OCI-LY7 (cell line): ENCODE measurements around the gene LAMTOR3. TPM values are rescaled to one million over a fixed set of nuclear protein-coding genes. Genes with fewer than 3 reads are reported as not detected.

Experiments used
- BruUV-seq: library from RNA; stranded (reverse); fragments of 400-500 nt; replicated peaks from 2 replicates; lab custom pipeline; 2021; lab: Mats Ljungman, UMichigan
- CTCF ChIA-PET: fragments of 300-600 bp; sonication (Branson Sonifier 250); formaldehyde crosslinking; loops from one replicate; lab custom pipeline; 2022; ENCODE audit warnings: antibody characterized with exemption; ENCODE audit not compliant: unreplicated experiment; lab: Charles Lee
- POLR2A ChIA-PET: fragments of 300-600 bp; sonication (Branson Sonifier 250); formaldehyde crosslinking; loops from one replicate; lab custom pipeline; 2022; ENCODE audit warnings: antibody characterized with exemption; lab: Charles Lee
- DNase-seq: peaks from one replicate; pipeline ENCODE4 v3.0.0-alpha.2; 2015; ENCODE audit warnings: low spot score
- H2AFZ ChIP-seq: fragments of 200-600 bp; sonication (generic), shearing (Covaris generic); 2 replicates; pipeline ENCODE4 v1.6.1; 2014; ENCODE audit warnings: mild to moderate bottlenecking, antibody characterized with exemption, low read length, moderate library complexity
- H3K27ac ChIP-seq: fragments of 200-600 bp; sonication (generic); 2 replicates; pipeline ENCODE4 v1.5.1; 2014; ENCODE audit warnings: mixed run types, low read depth, mild to moderate bottlenecking, moderate library complexity, low read length, inconsistent platforms; ENCODE audit not compliant: poor library complexity, severe bottlenecking
- H3K36me3 ChIP-seq: fragments of 200-600 bp; sonication (generic); 2 replicates; pipeline ENCODE4 v1.6.1; 2014; ENCODE audit warnings: mild to moderate bottlenecking, antibody characterized with exemption, low read length, moderate library complexity, mixed read lengths; ENCODE audit not compliant: insufficient read depth
- H3K4me1 ChIP-seq: fragments of 200-600 bp; sonication (generic); 2 replicates; pipeline ENCODE4 v1.5.1; 2014; ENCODE audit warnings: mild to moderate bottlenecking, low read length; ENCODE audit not compliant: insufficient read depth, poor library complexity, severe bottlenecking
- H3K4me2 ChIP-seq: fragments of 200-600 bp; sonication (generic); 2 replicates; pipeline ENCODE4 v1.6.1; 2014; ENCODE audit warnings: mild to moderate bottlenecking, low read length
- H3K4me3 ChIP-seq: fragments of 200-600 bp; sonication (generic); 2 replicates; pipeline ENCODE4 v1.5.1; 2014; ENCODE audit warnings: mild to moderate bottlenecking, low read depth, low read length; ENCODE audit not compliant: poor library complexity, severe bottlenecking
- H3K79me2 ChIP-seq: fragments of 200-600 bp; sonication (generic); 2 replicates; pipeline ENCODE4 v1.6.1; 2016; ENCODE audit warnings: low read depth, mild to moderate bottlenecking, low read length, moderate library complexity, mixed read lengths; ENCODE audit not compliant: insufficient read depth
- H3K9me2 ChIP-seq: fragments of 200-600 bp; sonication (generic); 2 replicates; pipeline ENCODE4 v1.6.1; 2016; ENCODE audit warnings: mild to moderate bottlenecking, low read length, mixed read lengths; ENCODE audit not compliant: insufficient read depth
- H3K9me3 ChIP-seq: fragments of 200-600 bp; sonication (generic); 2 replicates; pipeline ENCODE4 v1.6.1; 2014; ENCODE audit warnings: mild to moderate bottlenecking, mixed run types, low read length, mixed read lengths
- H4K20me1 ChIP-seq: fragments of 200-600 bp; sonication (generic); 2 replicates; pipeline ENCODE4 v1.6.1; 2014; ENCODE audit warnings: mild to moderate bottlenecking, antibody characterized with exemption, low read length, moderate library complexity, mixed read lengths; ENCODE audit not compliant: insufficient read depth
- CTCF ChIP-seq: fragments of 200-600 bp; sonication (generic); conservative IDR thresholded peaks from 2 replicates; pipeline ENCODE4 v1.5.1; 2014; ENCODE audit warnings: mild to moderate bottlenecking, antibody characterized with exemption, low read length, moderate library complexity, mixed read lengths
- EZH2phosphoT487 ChIP-seq: fragments of 200-600 bp; sonication (generic); IDR thresholded peaks from 2 replicates; pipeline ENCODE4 v1.6.1; 2018; ENCODE audit warnings: low read depth, borderline replicate concordance, mild to moderate bottlenecking, mixed run types, antibody characterized with exemption, low read length, moderate library complexity, mixed read lengths
- intact Hi-C: fragments of 100-400 bp; cut with micrococcal nuclease; formaldehyde crosslinking; loops from one replicate; pipeline ENCODE4 v1.10.0; 2022; ENCODE audit not compliant: unreplicated experiment
- total RNA-seq, 2 experiments: library from RNA; depleted of rRNA in 1 of 2; stranded (reverse); fragments of >200 nt in 1 of 2; shearing (Covaris generic) in 1 of 2; gene quantifications; 2 replicates each; pipeline ENCODE4 v1.2.3, GENCODE V29; 2014 to 2022

LAMTOR3 gene
- total RNA-seq, 2 experiments from 2014 or later, result 18.5 to 27.3 TPM

GRCh38 chr4:99857307-99857706, 36.9 kb downstream of the LAMTOR3 start:
- no peak overlapping the region for H2AFZ ChIP-seq
- POLR2A ChIA-PET, result interaction anchor here (0.7 to 1.9 kb wide), 6 partner anchors 10 to 83 kb away, joined by 3 to 9 read pairs (median 5); no protein-coding TSS in a partner anchor
- no peaks in the 10 kb centered on the region for H4K20me1 ChIP-seq
- CTCF ChIA-PET, result no interaction called here
- peaks cover 56% of the 10 kb centered on the region for H3K4me1 ChIP-seq
- H3K27ac ChIP-seq, result no peak overlapping the region
- no peak for DNase-seq
- TF ChIP-seq CTCF (no peak), EZH2phosphoT487 (no peak)
- intact Hi-C loops, result no loop called here
- no peaks in the 10 kb centered on the region for H3K9me2 ChIP-seq
- BruUV-seq, result no TSS peak
- H3K9me3 ChIP-seq, result no peaks in the 10 kb centered on the region
- no peak overlapping the region for H3K4me2 ChIP-seq
- no peak overlapping the region for H3K4me3 ChIP-seq
- peaks cover 97% of the 10 kb centered on the region for H3K36me3 ChIP-seq
- peaks cover 12% of the 10 kb centered on the region; the same call in 1 of the 2 replicates for H3K79me2 ChIP-seq

DNA sequence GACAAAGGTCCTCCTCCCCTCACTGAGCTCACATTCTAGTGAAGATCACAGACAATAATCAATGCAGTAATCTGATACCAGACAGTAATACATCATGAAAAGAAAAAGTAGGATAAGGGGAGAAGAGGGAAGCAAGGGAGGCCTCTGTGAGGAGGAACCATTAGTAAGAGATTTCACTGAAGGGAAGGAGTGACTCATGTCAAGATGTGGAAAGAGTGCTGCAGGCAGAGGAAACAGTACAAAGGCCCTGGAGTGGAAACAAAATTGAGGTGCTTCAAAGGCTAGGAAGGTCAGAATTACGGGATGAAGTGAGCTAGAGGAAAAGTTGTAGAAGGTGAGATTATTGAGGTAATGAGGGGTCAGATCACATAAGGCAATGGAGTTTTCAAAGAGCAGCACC, 38.1 kb downstream of the LAMTOR3 start:
- ChIA-PET CTCF (no interaction called here), POLR2A (interaction anchor here (0.5 to 1.9 kb wide), 8 partner anchors 9 to 1511 kb away, joined by 3 to 9 read pairs (median 3); partner anchors contain the start of gene DAPP1)
- Histone ChIP-seq H3K4me3 (no peak overlapping the region), H3K4me2 (0 out of 2 replicates have a peak overlapping the region, but pooled peaks have one; percentile 58), H4K20me1 (no peaks in the 10 kb centered on the region), H3K36me3 (peaks cover 90% of the 10 kb centered on the region), H3K27ac (peak overlapping the region; percentile 58), H3K4me1 (peaks cover 55% of the 10 kb centered on the region), H3K9me3 (no peaks in the 10 kb centered on the region), H3K9me2 (no peaks in the 10 kb centered on the region), H3K79me2 (peaks cover 12% of the 10 kb centered on the region; the same call in 1 of the 2 replicates), H2AFZ (no peak overlapping the region)
- intact Hi-C loops, result no loop called here
- no peak for TF ChIP-seq EZH2phosphoT487
- no peak for TF ChIP-seq CTCF
- DNase-seq, result no peak
- no TSS peak for BruUV-seq

- peak overlapping the region; percentile 58 for H3K27ac ChIP-seq
- intact Hi-C loops, result no loop called here
- DNase-seq, result peak; percentile 48
- no peaks in the 10 kb centered on the region for H3K9me3 ChIP-seq
- H3K36me3 ChIP-seq, result peaks cover 85% of the 10 kb centered on the region
- peaks cover 50% of the 10 kb centered on the region for H3K4me1 ChIP-seq
- peak overlapping the region; percentile 58 for H3K4me2 ChIP-seq
- H4K20me1 ChIP-seq, result no peaks in the 10 kb centered on the region
- H2AFZ ChIP-seq, result no peak overlapping the region
- peaks cover 9% of the 10 kb centered on the region; the same call in 1 of the 2 replicates for H3K79me2 ChIP-seq
- CTCF ChIA-PET, result no interaction called here
- H3K9me2 ChIP-seq, result no peaks in the 10 kb centered on the region
- no TSS peak for BruUV-seq
- no peak overlapping the region for H3K4me3 ChIP-seq
- POLR2A ChIA-PET, result interaction anchor here (0.5 to 1.6 kb wide), 7 partner anchors 10 to 1511 kb away, joined by 3 to 6 read pairs (median 3); partner anchors contain the start of gene DAPP1
- TF ChIP-seq CTCF (no peak), EZH2phosphoT487 (no peak)
Observed at GRCh38 chr4:99855678-99856077, 38.5 kb downstream of the LAMTOR3 start.
